ENCODE measurements around the gene JAM3.

The JAM3 gene

DNA sequence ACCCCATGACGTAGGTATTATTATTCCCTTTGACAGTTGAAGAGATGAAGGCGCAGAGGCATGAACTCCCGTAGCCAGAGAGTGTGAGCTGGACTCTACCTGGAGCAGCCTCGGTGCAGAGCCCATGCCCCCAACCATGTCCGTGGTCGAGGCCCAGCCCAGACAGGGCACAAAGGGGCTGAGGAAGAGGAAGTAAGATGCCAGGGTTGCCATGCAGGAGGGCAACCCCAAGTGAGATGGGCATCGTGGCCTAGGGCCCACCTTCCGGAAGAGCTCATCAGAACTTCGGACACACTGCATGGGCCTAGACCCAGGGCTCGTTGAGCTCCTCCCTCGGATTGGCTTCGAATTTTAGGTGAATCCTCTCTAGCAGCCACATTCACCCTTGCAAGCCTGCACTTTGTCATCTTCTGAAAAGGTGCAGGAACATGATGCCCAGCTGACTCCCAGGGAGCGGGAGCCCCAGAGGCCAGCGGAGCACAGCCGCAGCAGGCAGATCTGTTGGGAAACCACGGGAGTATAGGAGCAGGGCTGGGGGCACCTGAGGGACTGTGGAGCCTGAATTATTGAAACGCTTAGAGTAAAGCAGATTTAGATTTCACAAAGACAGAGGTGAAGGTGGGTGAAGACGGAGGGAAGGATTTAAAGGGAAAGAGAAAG, 29.0 kb upstream of the JAM3 start:
- DNase-seq = no peak

- DNase-seq = no peak
Measured at GRCh38 chr11:134040386-134041302, 28.2 kb upstream of the JAM3 start.

DNA sequence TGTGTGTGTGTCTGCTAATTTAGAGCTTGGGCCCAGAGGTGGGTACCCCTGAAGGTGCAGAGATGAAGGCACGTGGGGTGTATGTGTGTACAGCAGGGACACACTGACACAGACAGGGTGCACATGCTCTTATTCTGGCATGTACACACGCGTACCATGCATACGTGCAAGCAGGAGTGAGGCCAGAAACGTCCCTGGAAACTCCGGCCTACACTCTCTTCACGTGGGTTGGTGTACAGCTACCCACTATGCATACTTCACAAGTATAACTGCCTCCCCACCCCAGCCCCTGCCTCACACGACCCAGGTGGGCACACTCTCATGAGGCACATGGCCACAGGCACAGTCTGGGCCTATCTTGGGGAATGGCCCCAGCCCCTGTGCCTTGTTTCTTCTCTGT, 27.5 kb upstream of the JAM3 start:
- no peak for DNase-seq

- DNase-seq = no peak
Measured at GRCh38 chr11:134041791-134042696, 26.8 kb upstream of the JAM3 start.

DNA sequence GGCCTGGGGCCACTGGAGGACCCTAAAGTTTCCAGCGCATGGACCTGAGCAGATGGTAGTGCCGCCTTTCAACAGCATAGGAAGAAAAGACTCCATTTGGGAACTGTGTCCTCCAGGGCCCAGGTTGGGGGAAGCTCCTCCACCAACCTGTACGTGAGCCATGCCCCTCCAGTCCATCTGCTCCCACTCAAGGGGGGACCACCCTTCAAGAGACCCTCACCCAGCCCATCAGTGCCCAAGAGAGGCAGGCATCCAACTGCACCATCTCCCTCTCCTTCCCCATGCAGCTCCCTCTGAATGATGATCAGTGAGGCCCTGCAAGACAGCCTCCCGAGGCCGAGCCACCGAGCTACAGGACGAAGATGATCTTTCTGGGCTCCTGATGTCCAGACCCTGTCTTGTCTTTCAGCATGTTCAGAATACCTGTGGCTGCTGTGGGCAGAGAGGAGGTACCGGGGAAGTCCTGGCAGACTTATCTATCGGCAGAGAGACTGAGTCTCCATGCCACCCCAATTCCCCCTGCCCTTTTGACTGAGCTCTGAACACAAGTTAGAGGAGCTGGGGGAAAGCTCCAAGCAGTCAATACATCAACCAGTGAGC, 25.0 kb upstream of the JAM3 start:
- no peak for DNase-seq

DNA sequence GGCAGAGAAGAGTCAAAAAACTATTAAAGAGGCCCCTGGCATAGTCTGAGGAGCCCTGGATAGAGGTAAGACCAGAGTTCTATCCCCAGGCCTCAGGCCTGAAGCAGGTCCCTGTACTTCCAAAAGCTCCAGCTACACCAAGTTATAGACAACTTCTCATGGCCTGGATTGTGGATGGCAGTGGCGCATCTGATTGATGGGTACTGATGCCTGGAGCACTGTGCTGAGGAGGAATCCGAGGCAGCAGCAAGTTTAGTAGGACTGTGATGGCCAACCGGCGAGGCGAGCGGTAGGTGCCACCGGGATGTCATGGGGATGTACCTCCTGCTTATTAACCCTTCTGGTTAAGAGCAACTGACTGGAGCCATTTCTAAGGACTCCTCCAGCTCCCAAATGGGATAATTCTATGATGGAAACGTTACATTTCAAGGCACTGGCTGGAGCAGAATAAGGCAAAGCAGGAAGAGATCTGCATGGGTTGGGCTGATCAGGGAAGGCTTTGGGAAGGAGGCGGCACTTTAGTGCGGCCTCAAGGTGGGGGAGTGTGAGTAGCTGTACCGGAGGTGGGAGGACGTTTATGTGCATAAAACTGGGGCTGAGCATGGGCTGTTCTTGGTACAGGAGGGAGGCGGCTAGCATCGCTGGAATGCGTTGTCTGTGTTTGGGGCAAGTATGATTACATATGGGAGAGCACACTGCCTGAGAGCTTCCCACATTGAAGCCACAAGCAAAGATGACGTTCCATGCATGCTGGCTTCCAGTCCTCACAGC, 24.2 kb upstream of the JAM3 start:
- DNase-seq = no peak

- DNase-seq = peak; percentile 48
Measured at GRCh38 chr11:134045799-134046635, 22.9 kb upstream of the JAM3 start.

DNA sequence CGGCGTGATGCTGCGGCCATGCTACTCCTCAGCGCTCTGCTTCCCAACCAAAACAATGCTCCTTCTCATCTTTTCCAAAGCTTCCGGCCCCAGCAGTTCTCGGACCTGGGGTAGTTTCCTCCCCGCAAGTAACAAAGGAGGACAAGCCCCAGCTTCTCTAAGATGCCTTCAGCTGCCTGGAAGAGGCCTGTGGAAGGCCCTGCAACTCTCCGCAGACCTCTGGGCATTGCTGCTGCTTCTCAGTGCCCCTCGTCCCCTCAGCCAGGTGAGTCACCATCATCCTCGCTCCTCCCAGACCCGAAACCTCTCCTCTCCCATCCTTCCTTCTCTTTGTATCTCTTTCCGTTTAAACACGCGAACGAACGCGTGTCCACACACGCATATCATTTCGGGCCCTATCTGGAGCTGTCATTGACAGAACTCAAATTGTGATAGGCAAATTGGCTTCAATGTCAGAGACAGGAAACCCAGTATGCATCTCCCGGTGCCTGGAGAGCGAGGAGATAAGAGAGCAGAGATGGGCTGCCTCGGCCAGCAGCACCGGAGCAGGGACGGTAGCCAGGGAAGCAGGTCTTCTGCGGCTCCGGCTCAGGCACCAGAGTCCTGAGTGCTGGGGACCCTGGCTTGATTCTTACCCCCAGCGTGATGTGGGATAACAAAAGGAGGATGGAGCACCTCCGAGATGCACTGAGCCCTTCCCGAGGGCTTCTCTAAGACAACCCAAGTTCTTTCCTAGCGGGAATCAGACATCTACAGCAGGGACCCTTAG, 22.0 kb upstream of the JAM3 start:
- DNase-seq = no peak

GRCh38 chr11:134047586-134047999, 21.3 kb upstream of the JAM3 start:
- DNase-seq = no peak

GRCh38 chr11:134048028-134048427, 20.8 kb upstream of the JAM3 start:
- DNase-seq = no peak

- DNase-seq = no peak
Measured at GRCh38 chr11:134049303-134049702, 19.6 kb upstream of the JAM3 start.

DNA sequence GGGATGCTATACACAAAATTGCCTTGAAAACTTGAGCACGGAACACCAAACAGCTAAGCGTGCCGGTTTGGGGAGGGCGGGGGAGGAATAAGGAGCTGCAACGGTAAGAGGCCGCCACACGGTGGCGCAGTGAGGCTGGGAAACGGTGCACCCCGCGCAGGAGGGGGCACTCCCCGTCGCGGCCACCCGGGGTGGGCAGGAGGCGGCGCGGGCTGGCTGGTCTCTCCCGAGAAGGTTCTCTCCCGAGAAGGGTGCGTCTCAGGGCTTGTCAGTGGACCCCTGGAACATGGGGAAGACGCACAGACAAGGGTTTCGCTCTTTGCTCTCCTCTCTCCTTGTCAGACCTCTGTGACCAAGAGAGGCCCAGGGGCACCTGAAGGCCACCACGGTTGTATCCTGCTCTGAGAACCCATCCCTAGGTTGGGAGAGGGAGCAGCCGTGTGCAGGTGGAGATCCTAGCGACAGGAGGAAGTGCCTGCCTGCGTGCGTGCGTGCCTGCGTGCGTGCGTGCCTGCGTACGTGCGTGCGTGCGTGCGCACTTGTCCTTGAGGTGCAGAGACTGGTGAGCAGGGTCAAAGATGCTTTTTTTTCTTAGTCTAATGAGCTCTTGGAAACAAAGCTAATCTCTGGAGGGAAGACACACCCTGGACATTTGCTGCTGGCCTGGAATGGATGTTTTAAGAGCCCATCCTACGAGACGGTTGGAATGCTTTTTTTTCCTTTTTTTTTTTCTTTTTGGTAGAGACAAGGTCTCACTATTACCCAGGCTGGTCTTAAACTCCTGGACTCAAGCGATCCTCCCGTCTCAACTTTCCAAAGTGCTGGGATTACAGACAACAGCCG, 18.1 kb upstream of the JAM3 start:
- peak; percentile 84 for DNase-seq

- DNase-seq = no peak
Measured at GRCh38 chr11:134052395-134052987, 16.4 kb upstream of the JAM3 start.

DNA sequence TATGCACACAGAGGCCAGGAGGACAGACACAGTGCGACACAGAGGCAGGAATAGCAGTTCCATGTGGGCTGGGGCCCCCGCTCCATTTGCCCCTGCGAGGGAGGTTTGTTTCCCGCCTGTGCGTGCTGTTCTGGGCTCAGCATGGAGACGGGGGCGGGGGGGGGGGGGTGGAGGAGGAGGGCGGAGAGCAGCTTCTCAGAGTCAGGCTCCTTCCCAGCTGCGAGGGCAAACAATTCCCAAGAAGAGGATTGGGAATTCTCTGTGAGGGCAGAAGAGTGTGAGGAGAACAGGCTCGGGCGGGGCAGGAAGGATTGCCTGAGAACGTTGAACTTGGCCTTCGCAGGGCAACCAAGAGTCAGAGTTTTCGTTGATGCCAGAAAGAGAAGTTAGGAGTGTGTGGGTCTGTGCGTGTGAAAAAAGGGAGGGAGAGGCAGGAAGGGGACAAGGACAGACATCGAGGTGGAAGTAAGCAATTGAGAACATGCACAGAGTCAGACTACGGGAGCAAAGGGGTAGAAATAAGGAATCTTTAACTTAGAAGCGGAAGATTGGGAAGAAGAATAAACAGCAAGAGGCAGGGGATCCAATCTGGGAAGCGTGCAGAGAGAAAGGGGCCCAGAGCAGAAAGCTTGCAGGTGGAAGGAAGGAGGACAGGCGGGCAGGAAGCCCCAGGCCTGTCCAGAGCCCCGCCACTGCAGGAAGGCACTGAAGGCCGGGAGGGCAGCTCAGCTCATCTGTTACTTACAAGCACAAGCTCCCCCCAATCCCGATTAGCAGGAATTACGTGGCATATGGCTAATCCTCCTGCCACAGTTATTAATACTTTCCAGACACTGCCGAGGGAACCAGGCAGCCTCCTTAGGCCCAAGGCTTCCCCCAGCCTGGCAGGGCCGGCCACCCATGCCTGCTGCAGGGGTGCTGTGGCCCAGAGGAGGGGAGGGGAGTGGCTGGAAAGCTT, 15.6 kb upstream of the JAM3 start:
- DNase-seq = no peak

GRCh38 chr11:134055029-134055428, 13.8 kb upstream of the JAM3 start:
- no peak for DNase-seq

- no peak for DNase-seq
Measured at GRCh38 chr11:134060316-134060715, 8.6 kb upstream of the JAM3 start.

- DNase-seq = no peak
Measured at GRCh38 chr11:134062265-134063123, 6.4 kb upstream of the JAM3 start.

Data from CD4-positive, alpha-beta T cell treated with Interleukin-17A for 4 hours (primary cell).